ENCODE measurements around the gene ANTXR2.

GRCh38 chr4:80093563-80093962 is 20.5 kb upstream of the ANTXR2 start:
- TF ChIP-seq CTCF (IDR thresholded peaks at IDR 0.05) (no peak), EP300 (IDR thresholded peaks at IDR 0.05) (no peak), POLR2A (IDR thresholded peaks at IDR 0.05; ENCODE audit: low read depth) (no peak)

All from esophagus muscularis mucosa (tissue), 4 donors.